ENCODE results near the gene RNF126. TPM values are rescaled to one million over a fixed set of nuclear protein-coding genes. Genes with fewer than 3 reads are reported as not detected.
"Not testable (repeated sequence)": the region's sequence is repeated elsewhere in the genome, so short reads cannot be mapped to it uniquely, and the experiment has no call there.

RNF126 gene
- total RNA-seq, 2 donors from 2014 or later: 69.6 to 98.7 TPM

- DNase-seq (ENCODE audit: low spot score in 2 of 2) (no peak), ATAC-seq (no peak)
- H3K36me3 Mint-ChIP-seq: peaks cover 6 to 8% of the 10 kb centered on the region in 2 donors
- no peaks in the 10 kb centered on the region for H3K9me3 Mint-ChIP-seq
- no peak overlapping the region for H3K27ac Mint-ChIP-seq
Observed at GRCh38 chr19:616062-616700, 46.8 kb downstream of the RNF126 start.

DNA sequence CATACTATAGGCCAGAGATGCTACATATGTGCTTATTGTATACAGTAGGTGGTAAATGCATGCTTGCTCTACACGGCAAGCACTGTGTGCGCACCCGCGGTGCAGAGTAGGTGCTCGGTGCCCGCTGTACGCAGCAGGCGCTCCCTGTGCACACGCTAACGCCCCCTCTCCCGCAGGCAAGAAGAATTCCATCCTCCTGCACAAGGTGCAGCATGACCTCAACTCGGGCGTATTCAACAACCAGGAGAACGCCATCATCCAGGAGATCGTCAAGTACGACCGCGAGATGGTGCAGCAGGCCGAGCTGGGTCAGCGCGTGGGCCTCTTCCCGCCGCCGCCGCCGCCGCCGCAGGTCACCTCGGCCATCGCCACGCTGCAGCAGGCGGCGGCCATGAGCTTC lies 47.4 kb downstream of the RNF126 start:
- Mint-ChIP-seq H3K27ac (no peak overlapping the region), H3K36me3 (peaks cover 6 to 8% of the 10 kb centered on the region in 2 donors), H3K9me3 (no peaks in the 10 kb centered on the region)
- no peak for ATAC-seq
- DNase-seq (ENCODE audit: low spot score in 2 of 2): no peak

DNA sequence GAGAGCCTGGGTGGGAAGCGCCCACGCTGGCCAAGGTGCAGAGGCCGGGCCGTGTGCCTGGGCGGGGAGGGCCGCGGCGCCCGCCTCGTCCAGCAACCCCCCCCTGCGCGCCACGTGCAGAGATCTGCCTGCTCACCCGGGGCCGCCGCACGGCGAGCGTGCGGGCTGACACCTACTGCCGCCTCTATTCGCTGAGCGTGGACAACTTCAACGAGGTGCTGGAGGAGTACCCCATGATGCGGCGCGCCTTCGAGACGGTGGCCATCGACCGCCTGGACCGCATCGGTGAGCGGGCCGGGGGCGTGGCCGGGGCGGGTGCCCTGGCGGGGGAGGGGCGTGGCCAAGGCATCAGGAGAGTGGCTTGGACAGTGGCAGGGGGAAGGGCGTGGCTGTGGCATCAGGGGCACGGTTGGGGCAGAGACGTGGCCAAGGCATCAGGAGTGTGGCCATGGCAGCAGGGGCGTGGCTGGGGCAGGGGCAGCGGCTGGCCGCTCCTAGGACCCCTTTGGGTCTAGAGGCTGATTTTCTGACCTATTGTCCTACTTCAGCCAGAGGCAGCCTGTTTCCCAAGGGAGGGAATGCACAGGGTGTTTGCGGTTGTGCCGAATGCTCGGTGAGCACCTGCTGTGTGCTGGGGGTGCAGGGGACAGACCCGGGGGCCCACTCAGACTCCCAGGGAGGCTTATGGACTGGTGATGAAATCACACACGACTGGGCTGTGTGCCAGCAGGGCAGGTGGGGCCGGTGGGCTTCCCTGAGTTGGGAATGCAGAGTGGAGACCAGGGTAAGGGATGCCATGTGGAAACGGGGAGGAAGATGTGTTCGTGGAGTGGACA lies 49.1 kb downstream of the RNF126 start:
- no peak for ATAC-seq
- Mint-ChIP-seq H3K9me3 (no peaks in the 10 kb centered on the region), H3K36me3 (peaks cover 6 to 7% of the 10 kb centered on the region in 2 donors), H3K27ac (peak overlapping the region in 1 of 2 donors; percentile 26)
- DNase-seq (ENCODE audit: low spot score in 2 of 2): no peak

DNA sequence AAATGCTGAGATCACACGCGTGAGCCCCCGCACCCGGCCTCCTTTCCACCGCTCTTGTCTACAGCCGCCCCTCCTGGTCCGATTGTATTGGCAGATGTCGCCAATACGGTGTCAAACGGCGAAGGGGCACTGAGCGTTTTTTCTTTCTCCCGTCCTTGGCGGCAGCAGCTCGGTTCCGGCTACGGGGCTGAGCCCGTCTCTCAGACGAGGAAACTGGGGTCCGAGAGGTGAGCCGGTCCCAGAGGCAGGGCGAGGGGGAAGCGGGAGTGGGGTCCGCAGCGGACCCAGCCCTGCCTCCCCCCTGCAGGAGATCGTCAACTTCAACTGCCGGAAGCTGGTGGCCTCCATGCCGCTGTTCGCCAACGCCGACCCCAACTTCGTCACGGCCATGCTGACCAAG lies 50.1 kb downstream of the RNF126 start:
- Mint-ChIP-seq H3K36me3 (peaks cover 4 to 6% of the 10 kb centered on the region in 2 donors), H3K9me3 (no peaks in the 10 kb centered on the region), H3K27ac (no peak overlapping the region)
- ATAC-seq (no peak), DNase-seq (ENCODE audit: low spot score in 2 of 2) (no peak)

DNA sequence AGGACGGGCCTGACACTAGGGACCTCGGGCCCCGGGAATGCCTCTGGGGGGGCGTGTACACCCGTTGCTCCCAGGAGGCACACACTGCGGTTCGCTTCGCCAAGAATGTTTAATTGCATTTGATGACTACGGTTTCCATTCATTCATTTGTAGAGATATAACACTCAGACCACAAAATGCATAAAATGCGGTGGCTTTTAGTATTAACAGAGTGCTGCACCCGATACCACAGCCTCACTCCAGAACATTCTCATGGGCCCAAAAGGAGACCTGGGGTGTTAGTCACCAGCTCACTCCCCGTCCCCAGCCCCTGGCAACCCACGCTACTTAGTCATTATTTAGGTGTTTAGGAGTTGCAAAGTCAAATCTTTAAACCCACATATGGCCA lies 51.5 kb downstream of the RNF126 start:
- DNase-seq (ENCODE audit: low spot score in 2 of 2) (peak; percentile 64 to 80), ATAC-seq (peak; percentile 83 to 88)
- no peaks in the 10 kb centered on the region for H3K9me3 Mint-ChIP-seq
- peaks cover 4 to 6% of the 10 kb centered on the region in 2 donors for H3K36me3 Mint-ChIP-seq
- peak overlapping the region; percentile 36 to 85 for H3K27ac Mint-ChIP-seq

DNA sequence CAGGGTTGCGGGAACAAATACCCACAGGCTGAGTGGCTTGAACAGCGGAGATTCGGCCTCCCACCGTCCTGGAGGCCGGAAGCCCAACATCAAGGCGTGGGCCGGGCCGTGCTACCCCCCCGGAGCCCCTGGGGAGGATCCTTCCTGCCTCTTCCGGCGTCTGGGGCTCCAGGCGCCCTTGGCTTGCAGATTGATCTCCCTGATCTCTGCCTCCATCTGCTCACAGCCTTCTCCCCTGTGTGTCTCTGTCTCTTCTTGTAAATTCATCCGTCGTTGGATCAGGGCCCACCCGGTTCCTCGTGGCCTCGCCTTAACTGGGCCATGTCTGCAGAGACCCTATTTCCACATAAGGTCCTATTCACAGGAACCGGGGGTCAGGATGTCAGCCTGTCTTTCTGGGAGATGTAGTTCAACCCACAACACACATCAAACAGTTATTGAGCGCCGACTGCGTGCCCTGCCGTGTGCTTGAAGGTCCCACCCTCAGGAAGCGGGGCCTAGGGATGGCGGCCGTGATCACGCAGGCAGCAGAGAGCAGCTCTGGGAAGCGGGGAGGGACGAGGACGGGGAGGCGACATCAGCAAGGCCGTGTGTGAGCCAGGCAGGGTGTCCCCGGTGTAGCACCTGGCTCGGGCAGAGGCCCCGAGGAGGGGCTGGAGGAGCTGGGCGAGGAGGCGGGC lies 52.1 kb downstream of the RNF126 start:
- peaks cover 4 to 6% of the 10 kb centered on the region in 2 donors for H3K36me3 Mint-ChIP-seq
- ATAC-seq (peak; percentile 40 to 41), DNase-seq (ENCODE audit: low spot score in 2 of 2) (peak in 1 of 2 donors; percentile 50)
- H3K27ac Mint-ChIP-seq: peak overlapping the region; percentile 85 to 98
- no peaks in the 10 kb centered on the region for H3K9me3 Mint-ChIP-seq

DNA sequence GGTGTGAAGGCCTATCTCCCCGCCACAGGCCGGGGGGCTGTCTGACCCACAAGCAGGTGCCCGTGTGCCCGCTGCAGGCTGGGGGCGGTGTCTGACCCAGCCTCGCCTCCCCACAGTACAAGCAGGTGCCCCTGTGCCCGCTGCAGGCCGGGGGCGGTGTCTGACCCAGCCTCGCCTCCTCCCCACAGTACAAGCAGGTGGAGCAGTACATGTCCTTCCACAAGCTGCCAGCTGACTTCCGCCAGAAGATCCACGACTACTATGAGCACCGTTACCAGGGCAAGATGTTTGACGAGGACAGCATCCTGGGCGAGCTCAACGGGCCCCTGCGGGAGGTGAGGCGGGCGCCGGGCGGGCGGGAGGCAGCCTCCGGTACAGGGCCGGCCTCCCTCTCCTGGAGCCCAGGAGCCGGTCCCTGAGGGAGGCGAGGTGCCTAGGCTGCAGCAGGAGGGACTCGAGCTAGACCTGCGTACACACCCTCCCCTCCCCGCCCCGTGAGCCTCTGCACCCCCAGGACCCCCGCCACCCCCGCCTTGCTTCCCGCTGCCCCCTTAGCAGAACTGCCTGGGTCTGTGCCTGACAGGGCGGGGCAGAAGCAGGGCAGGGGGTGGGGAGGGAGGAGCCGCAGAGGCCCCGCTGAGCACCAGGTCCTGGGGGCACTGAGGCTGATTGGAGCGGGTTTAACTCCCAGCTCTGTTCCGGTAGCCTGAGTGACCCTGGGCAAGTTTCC lies 52.8 kb downstream of the RNF126 start:
- Mint-ChIP-seq H3K36me3 (peaks cover 0 to 6% of the 10 kb centered on the region in 2 donors), H3K27ac (peak overlapping the region; percentile 26 to 85), H3K9me3 (no peaks in the 10 kb centered on the region)
- ATAC-seq (peak; percentile 16 to 27), DNase-seq (ENCODE audit: low spot score in 2 of 2) (no peak)

GRCh38 chr19:609004-609346 lies 54.0 kb downstream of the RNF126 start:
- H3K36me3 Mint-ChIP-seq: no peaks in the 10 kb centered on the region
- H3K27ac Mint-ChIP-seq: peak overlapping the region in 1 of 2 donors; percentile 62
- DNase-seq (ENCODE audit: low spot score in 2 of 2) (no peak), ATAC-seq (no peak)
- H3K9me3 Mint-ChIP-seq: no peaks in the 10 kb centered on the region

- DNase-seq (ENCODE audit: low spot score in 2 of 2): no peak
- H3K27ac Mint-ChIP-seq: no peak overlapping the region
- H3K9me3 Mint-ChIP-seq: no peaks in the 10 kb centered on the region
- no peaks in the 10 kb centered on the region for H3K36me3 Mint-ChIP-seq
- no peak for ATAC-seq
Observed at GRCh38 chr19:608155-609003, 54.6 kb downstream of the RNF126 start.

GRCh38 chr19:607301-608154 lies 55.5 kb downstream of the RNF126 start:
- no peak for DNase-seq (ENCODE audit: low spot score in 2 of 2)
- Mint-ChIP-seq H3K9me3 (peaks cover 0 to 2% of the 10 kb centered on the region in 2 donors), H3K36me3 (no peaks in the 10 kb centered on the region), H3K27ac (no peak overlapping the region)
- ATAC-seq: no peak

- H3K9me3 Mint-ChIP-seq, H3K27ac Mint-ChIP-seq, H3K36me3 Mint-ChIP-seq: not testable (repeated sequence)
- ATAC-seq (peak in 1 of 2 donors; percentile 46), DNase-seq (ENCODE audit: low spot score in 2 of 2) (peak in 1 of 2 donors; percentile 39)
Observed at GRCh38 chr19:605061-605971, 57.7 kb downstream of the RNF126 start.

DNA sequence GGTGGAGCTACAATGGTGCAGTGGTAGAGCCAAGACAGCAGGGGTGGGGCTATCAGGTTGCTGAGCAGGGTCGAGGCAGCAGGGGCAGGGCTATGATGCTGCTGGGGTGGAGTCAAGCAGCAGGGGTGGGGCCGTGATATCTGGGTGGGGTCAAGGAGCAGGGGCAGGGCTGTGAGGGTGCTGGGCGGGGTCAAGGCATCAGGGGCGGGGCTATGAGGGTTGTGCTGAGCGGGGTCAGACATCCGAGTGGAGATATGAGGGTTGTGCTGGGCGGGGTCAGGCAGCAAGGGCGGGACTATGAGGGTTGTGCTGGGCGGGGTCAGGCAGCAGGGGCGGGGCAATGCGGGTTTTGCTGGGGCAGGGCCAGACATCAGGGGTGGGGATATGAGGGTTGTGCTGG lies 58.7 kb downstream of the RNF126 start:
- peaks cover 0 to 5% of the 10 kb centered on the region in 2 donors for H3K9me3 Mint-ChIP-seq
- H3K36me3 Mint-ChIP-seq: no peaks in the 10 kb centered on the region
- DNase-seq (ENCODE audit: low spot score in 2 of 2) (peak in 1 of 2 donors; percentile 58), ATAC-seq (peak; percentile 62 to 81)
- no peak overlapping the region for H3K27ac Mint-ChIP-seq

GRCh38 chr19:603779-604178 lies 59.2 kb downstream of the RNF126 start:
- DNase-seq (ENCODE audit: low spot score in 2 of 2); H3K36me3 Mint-ChIP-seq; H3K9me3 Mint-ChIP-seq; H3K27ac Mint-ChIP-seq: not testable (repeated sequence)
- ATAC-seq: peak in 1 of 2 donors; percentile 8

DNA sequence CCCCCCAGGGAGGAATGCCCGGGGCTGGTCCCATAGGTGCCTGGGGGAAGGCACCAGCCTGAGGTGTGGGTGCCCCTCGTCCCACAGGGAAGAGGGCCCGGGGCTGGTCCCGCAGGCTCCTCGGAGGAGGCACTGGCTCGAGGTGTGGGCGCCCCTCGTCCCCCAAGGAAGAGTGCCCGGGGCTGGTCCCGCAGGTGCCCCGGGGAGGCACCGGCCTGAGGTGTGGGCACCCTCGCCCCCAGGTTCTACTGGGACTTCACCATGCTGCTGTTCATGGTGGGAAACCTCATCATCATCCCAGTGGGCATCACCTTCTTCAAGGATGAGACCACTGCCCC lies 59.7 kb downstream of the RNF126 start:
- not testable (repeated sequence) for H3K36me3 Mint-ChIP-seq; DNase-seq (ENCODE audit: low spot score in 2 of 2); H3K9me3 Mint-ChIP-seq; ATAC-seq; H3K27ac Mint-ChIP-seq

All from activated naive CD4-positive, alpha-beta T cell treated with anti-CD3 and anti-CD28 coated beads, Interleukin-2, amount 50 U/mL, for 72 hours (primary cell).